ENCODE data around the gene ANK3. TPM values are rescaled to one million over a fixed set of nuclear protein-coding genes. Genes with fewer than 3 reads are reported as not detected.

The ANK3 gene
- total RNA-seq, 1 experiment from 2014 or later = 15.3 TPM

- TF ChIP-seq ZNF274 (IDR thresholded peaks at IDR 0.05; ENCODE audit: low read depth, low read length) (no peak), EZH2 (IDR thresholded peaks at IDR 0.05) (no peak), JUND (IDR thresholded peaks at IDR 0.05) (no peak)
Measured at GRCh38 chr10:60016794-60017193, 372.9 kb downstream of the ANK3 start (continued).

GRCh38 chr10:60009710-60010383 lies 379.8 kb downstream of the ANK3 start:
- no peak overlapping the region for H3K4me2 ChIP-seq (ENCODE audit: low read length)
- CTCF ChIA-PET = interaction anchor here (0.6 kb wide), 1 partner anchor 388 kb away, joined by 3 read pairs; no protein-coding TSS in a partner anchor
- RAD21 ChIA-PET (ENCODE audit: low non-redundant PET in 1 of 2, low total read pairs in 2 of 2, uncharacterized antibody in 2 of 2, unreplicated experiment in 2 of 2) = no interaction called here
- POLR2A ChIA-PET = no interaction called here
- TF ChIP-seq ATF3 (IDR thresholded peaks at IDR 0.05) = no peak
- TF ChIP-seq SIN3A (IDR thresholded peaks at IDR 0.05; ENCODE audit: low read depth) = no peak
- no peak for TF ChIP-seq ELF1 (IDR thresholded peaks at IDR 0.05; ENCODE audit: borderline replicate concordance, low read depth)
- no peak for TF ChIP-seq TCF7L2 (IDR thresholded peaks at IDR 0.05; ENCODE audit: borderline replicate concordance, extremely low read depth, insufficient read depth, insufficient read length)
- TF ChIP-seq MAX (IDR thresholded peaks at IDR 0.05) = no peak
- TF ChIP-seq ZNF274 (IDR thresholded peaks at IDR 0.05; ENCODE audit: low read depth, low read length) = no peak
- no peak for TF ChIP-seq CEBPB (IDR thresholded peaks at IDR 0.05; ENCODE audit: low read depth)
- TF ChIP-seq ZBTB33 (IDR thresholded peaks at IDR 0.05; ENCODE audit: extremely low read depth, insufficient replicate concordance, low read length) = no peak
- TF ChIP-seq RAD21 (IDR thresholded peaks at IDR 0.05; ENCODE audit: low read depth) = no peak
- TF ChIP-seq FOSL1 (IDR thresholded peaks at IDR 0.05; ENCODE audit: low read depth) = no peak
- no peak for TF ChIP-seq ZFX (IDR thresholded peaks at IDR 0.05)
- TF ChIP-seq SP1 (IDR thresholded peaks at IDR 0.05; ENCODE audit: low read depth) = no peak
- TF ChIP-seq POLR2AphosphoS5 (IDR thresholded peaks at IDR 0.05; ENCODE audit: low read depth, low read length) = no peak
- no peak for TF ChIP-seq POLR2A (IDR thresholded peaks at IDR 0.05; ENCODE audit: borderline replicate concordance, extremely low read depth, insufficient read depth, insufficient read length)
- no peaks in the 10 kb centered on the region for H3K4me1 ChIP-seq (ENCODE audit: control insufficient read depth in 1 of 2, insufficient read depth in 2 of 2, low read length in 2 of 2)
- no peaks in the 10 kb centered on the region for H3K9me3 ChIP-seq (ENCODE audit: control insufficient read depth in 1 of 2, insufficient read depth in 1 of 2, low read depth in 1 of 2, low read length in 2 of 2)
- H3K79me2 ChIP-seq (ENCODE audit: insufficient read depth, low read length) = no peaks in the 10 kb centered on the region
- no peak overlapping the region for H2AFZ ChIP-seq (ENCODE audit: low read depth, low read length, poor library complexity, severe bottlenecking)
- DNase-seq (ENCODE audit: low read depth, low spot score) = no peak
- H3K27me3 ChIP-seq (ENCODE audit: insufficient read depth, low read length) = no peaks in the 10 kb centered on the region
- H3K9ac ChIP-seq (ENCODE audit: low read length) = no peak overlapping the region
- no peak overlapping the region for H3K4me3 ChIP-seq (replicated peaks in 1 of 2; ENCODE audit: low read depth in 1 of 2, low read length in 2 of 2)
- no peak for ATAC-seq
- H3K36me3 ChIP-seq (ENCODE audit: control insufficient read depth in 1 of 2, insufficient read depth in 2 of 2, low read length in 2 of 2) = no peaks in the 10 kb centered on the region
- no peak overlapping the region for H3K27ac ChIP-seq (ENCODE audit: low read depth, low read length)
- BruUV-seq (replicated peaks) = no TSS peak
- H4K20me1 ChIP-seq (ENCODE audit: insufficient read depth) = no peaks in the 10 kb centered on the region
- no peaks in the 10 kb centered on the region for H3K9me2 ChIP-seq (ENCODE audit: insufficient read depth)
- intact Hi-C loops (cut with micrococcal nuclease) = no loop called here
